H1 (cell line): ENCODE results near the gene PROCR. TPM values are rescaled to one million over a fixed set of nuclear protein-coding genes. Genes with fewer than 3 reads are reported as not detected.
"Not testable (repeated sequence)": the region's sequence is repeated elsewhere in the genome, so short reads cannot be mapped to it uniquely, and the experiment has no call there.

Source experiments
- CTCF ChIA-PET: fragments of 300-600 bp; sonication (Branson Sonifier 250); formaldehyde crosslinking; loops from one replicate; lab custom pipeline; 2021; ENCODE audit not compliant: partially characterized antibody; lab: Charles Lee
- POLR2A ChIA-PET: fragments of 300-600 bp; sonication (Branson Sonifier 250); formaldehyde crosslinking; loops from one replicate; lab custom pipeline; 2021; ENCODE audit warnings: inconsistent platforms; ENCODE audit not compliant: partially characterized antibody; lab: Charles Lee
- DNase-seq, 2 experiments: peaks; one replicate each; pipeline versions ENCODE4 v3.0.0 to v3.0.0-alpha.2; 2010 to 2022; ENCODE audit warnings: low spot score in 2 of 2, low read depth in 1 of 2, mixed read lengths in 1 of 2
- FAIRE-seq: peaks from 2 replicates; lab custom pipeline; 2011; peaks lifted over from hg19 to GRCh38; lab: Jason Lieb, UNC
- H2AFZ ChIP-seq: 2 replicates; pipeline ENCODE4 v1.8.1; 2012; ENCODE audit warnings: low read length, inconsistent platforms
- H2AK5ac ChIP-seq: 2 replicates; pipeline ENCODE4 v1.6.1; 2013; ENCODE audit warnings: low read depth, low read length
- H2BK120ac ChIP-seq: replicated peaks from 2 replicates; pipeline ENCODE3; 2013; ENCODE audit warnings: low read depth, low read length, inconsistent platforms
- H2BK12ac ChIP-seq: 2 replicates; pipeline ENCODE4 v1.6.1; 2013; ENCODE audit warnings: low read depth, low read length
- H2BK15ac ChIP-seq: 2 replicates; pipeline ENCODE4 v1.6.1; 2013; ENCODE audit warnings: low read length
- H2BK20ac ChIP-seq: 2 replicates; pipeline ENCODE4 v1.6.1; 2013; ENCODE audit warnings: low read length
- H2BK5ac ChIP-seq: 2 replicates; pipeline ENCODE4 v1.6.1; 2013; ENCODE audit warnings: low read depth, low read length
- H3K14ac ChIP-seq: 2 replicates; pipeline ENCODE4 v1.6.1; 2013; ENCODE audit warnings: inconsistent platforms; ENCODE audit not compliant: insufficient read length
- H3K18ac ChIP-seq: 2 replicates; pipeline ENCODE4 v1.6.1; 2013; ENCODE audit warnings: low read length; ENCODE audit errors: extremely low read depth
- H3K23ac ChIP-seq: 2 replicates; pipeline ENCODE4 v1.6.1; 2013; ENCODE audit warnings: inconsistent platforms; ENCODE audit not compliant: insufficient read length
- H3K23me2 ChIP-seq: 2 replicates; pipeline ENCODE4 v1.6.1; 2013; ENCODE audit warnings: low read depth, low read length
- H3K27ac ChIP-seq: 2 replicates; pipeline ENCODE4 v1.6.1; 2011; ENCODE audit warnings: low read depth, low read length, inconsistent platforms
- H3K27me3 ChIP-seq, 4 experiments: replicated peaks in 1 of 4; 1 replicate in 1 of 4; 2 replicates in 3 of 4; pipeline versions ENCODE4 v1.6.1 to v1.8.1; 2011 to 2013; ENCODE audit warnings: low read length in 3 of 4, mild to moderate bottlenecking in 3 of 4, inconsistent platforms in 2 of 4, mixed read lengths in 2 of 4, moderate library complexity in 1 of 4; ENCODE audit not compliant: control insufficient read depth in 3 of 4, insufficient read depth in 3 of 4; ENCODE audit errors: extremely low read depth in 1 of 4
- H3K36me3 ChIP-seq, 4 experiments: 2 replicates each; pipeline versions ENCODE4 v1.6.1 to v1.8.1; 2011 to 2013; ENCODE audit warnings: mild to moderate bottlenecking in 4 of 4, low read length in 3 of 4, moderate library complexity in 2 of 4, control low read depth in 1 of 4, inconsistent platforms in 1 of 4; ENCODE audit not compliant: insufficient read depth in 4 of 4, control insufficient read depth in 2 of 4
- H3K4ac ChIP-seq: replicated peaks from 2 replicates; pipeline ENCODE3; 2013; ENCODE audit warnings: low read length, low read depth, mixed read lengths, inconsistent platforms; ENCODE audit not compliant: insufficient read length
- H3K4me1 ChIP-seq, 4 experiments: replicated peaks in 1 of 4; 1 replicate in 1 of 4; 2 replicates in 3 of 4; pipeline versions ENCODE4 v1.6.1 to v1.8.1; 2011 to 2013; ENCODE audit warnings: low read length in 3 of 4, inconsistent platforms in 2 of 4, mixed read lengths in 1 of 4; ENCODE audit not compliant: insufficient read depth in 4 of 4, control insufficient read depth in 3 of 4
- H3K4me2 ChIP-seq, 2 experiments: 2 replicates each; pipeline versions ENCODE4 v1.6.1 to v1.8.1; 2011 to 2013; ENCODE audit warnings: low read depth in 2 of 2, low read length in 2 of 2, control low read depth in 1 of 2, inconsistent platforms in 1 of 2, mild to moderate bottlenecking in 1 of 2; ENCODE audit not compliant: insufficient read depth in 1 of 2
- H3K4me3 ChIP-seq, 4 experiments: fragments of 200-600, 300-600 bp in 1 of 4; sonication (generic), shearing (Covaris generic), sonication (Bioruptor Twin) in 1 of 4; 2 replicates each; pipeline versions ENCODE4 v1.5.1 to v1.8.1; 2011 to 2016; ENCODE audit warnings: low read length in 4 of 4, low read depth in 3 of 4, control low read depth in 2 of 4, inconsistent platforms in 2 of 4, mild to moderate bottlenecking in 2 of 4, mixed read lengths in 1 of 4, moderate library complexity in 1 of 4; ENCODE audit not compliant: insufficient read depth in 2 of 4; ENCODE audit errors: extremely low read depth in 1 of 4
- H3K56ac ChIP-seq: replicated peaks from 2 replicates; pipeline ENCODE3; 2013; ENCODE audit warnings: low read depth, mild to moderate bottlenecking, mixed read lengths, low read length, inconsistent platforms; ENCODE audit not compliant: insufficient read length
- H3K79me1 ChIP-seq: 2 replicates; pipeline ENCODE4 v1.6.1; 2013; ENCODE audit warnings: low read depth, low read length, control low read depth
- H3K79me2 ChIP-seq, 2 experiments: 2 replicates each; pipeline versions ENCODE4 v1.6.1 to v1.8.1; 2012 to 2013; ENCODE audit warnings: low read length in 2 of 2, mild to moderate bottlenecking in 2 of 2, inconsistent platforms in 1 of 2; ENCODE audit not compliant: insufficient read depth in 2 of 2, control insufficient read depth in 1 of 2
- H3K9ac ChIP-seq, 4 experiments: replicated peaks in 1 of 4; 1 replicate in 1 of 4; 2 replicates in 3 of 4; pipeline versions ENCODE4 v1.6.1 to v1.8.1; 2011 to 2013; ENCODE audit warnings: low read depth in 3 of 4, low read length in 3 of 4, control low read depth in 2 of 4, mild to moderate bottlenecking in 2 of 4, moderate library complexity in 2 of 4, inconsistent platforms in 1 of 4; ENCODE audit errors: extremely low read depth in 1 of 4
- H3K9me3 ChIP-seq, 2 experiments: 2 replicates each; pipeline versions ENCODE4 v1.6.1 to v1.8.1; 2012 to 2013; ENCODE audit warnings: mild to moderate bottlenecking in 2 of 2, moderate library complexity in 2 of 2, control low read depth in 1 of 2, inconsistent platforms in 1 of 2, low read depth in 1 of 2, low read length in 1 of 2, mixed read lengths in 1 of 2; ENCODE audit not compliant: insufficient read depth in 2 of 2
- H4K20me1 ChIP-seq, 2 experiments: replicated peaks in 1 of 2; 2 replicates each; pipeline versions ENCODE3 to v1.8.1; 2011 to 2013; ENCODE audit warnings: inconsistent platforms in 2 of 2, low read length in 2 of 2, mild to moderate bottlenecking in 1 of 2; ENCODE audit not compliant: insufficient read depth in 2 of 2, control insufficient read depth in 1 of 2
- H4K5ac ChIP-seq: 2 replicates; pipeline ENCODE4 v1.6.1; 2013; ENCODE audit warnings: low read length, low read depth, mixed read lengths, inconsistent platforms; ENCODE audit not compliant: insufficient read length
- H4K8ac ChIP-seq: 2 replicates; pipeline ENCODE4 v1.8.0; 2013; ENCODE audit warnings: mild to moderate bottlenecking, moderate library complexity, low read length, inconsistent platforms; ENCODE audit not compliant: insufficient read depth; ENCODE audit errors: extremely low read depth
- H4K91ac ChIP-seq: replicated peaks from 2 replicates; pipeline ENCODE3; 2013; ENCODE audit warnings: low read length, mixed read lengths, inconsistent platforms; ENCODE audit not compliant: insufficient read length
- BCL11A ChIP-seq, 2 experiments: IDR thresholded peaks; one replicate each; pipeline ENCODE4 v1.6.1; 2011; ENCODE audit warnings: low read depth in 2 of 2, low read length in 2 of 2, mild to moderate bottlenecking in 2 of 2
- CEBPB ChIP-seq: IDR thresholded peaks from 2 replicates; pipeline ENCODE4 v1.6.1; 2012; ENCODE audit warnings: low read depth, low read length
- CREB1 ChIP-seq: IDR thresholded peaks from 2 replicates; pipeline ENCODE4 v1.6.1; 2012; ENCODE audit warnings: inconsistent platforms
- EP300 ChIP-seq, 2 experiments: IDR thresholded peaks; 1 replicate in 1 of 2; 2 replicates in 1 of 2; pipeline ENCODE4 v1.6.1; 2011 to 2012; ENCODE audit warnings: low read depth in 2 of 2, low read length in 2 of 2, mild to moderate bottlenecking in 2 of 2, borderline replicate concordance in 1 of 2, inconsistent platforms in 1 of 2, moderate library complexity in 1 of 2
- NANOG ChIP-seq: IDR thresholded peaks from 2 replicates; pipeline ENCODE4 v1.6.1; 2011; ENCODE audit warnings: low read length, low read depth, mild to moderate bottlenecking, inconsistent platforms; ENCODE audit not compliant: insufficient read depth, poor library complexity, severe bottlenecking
- POU5F1 ChIP-seq: IDR thresholded peaks from 2 replicates; pipeline ENCODE4 v1.6.1; 2011; ENCODE audit warnings: low read depth, mild to moderate bottlenecking, low read length, moderate library complexity
- RXRA ChIP-seq: IDR thresholded peaks from 2 replicates; pipeline ENCODE4 v1.6.1; 2011; ENCODE audit warnings: low read depth, mild to moderate bottlenecking, low read length, moderate library complexity; ENCODE audit not compliant: insufficient read depth
- SP1 ChIP-seq: IDR thresholded peaks from 2 replicates; pipeline ENCODE4 v1.6.1; 2011; ENCODE audit warnings: low read depth, low read length
- TCF12 ChIP-seq: IDR thresholded peaks from 2 replicates; pipeline ENCODE4 v1.6.1; 2011; ENCODE audit warnings: low read depth, mild to moderate bottlenecking, low read length
- TEAD4 ChIP-seq: IDR thresholded peaks from 2 replicates; pipeline ENCODE4 v1.6.1; 2012; ENCODE audit warnings: low read depth, low read length, inconsistent platforms, mixed read lengths
- WGBS, 2 experiments: shearing (Covaris generic) in 1 of 2; methylation state at CpG; one replicate each; pipeline versions ENCODE4 v1.1.6 to v1.1.7; 2013 to 2015; ENCODE audit warnings: low lambda C conversion rate in 2 of 2, mixed read lengths in 2 of 2, inconsistent platforms in 1 of 2, low coverage in 1 of 2, missing lambda C conversion rate in 1 of 2; ENCODE audit not compliant: insufficient replicate concordance in 2 of 2, insufficient coverage in 1 of 2, insufficient read length in 1 of 2; ENCODE audit errors: extremely low coverage in 1 of 2, missing lambda C conversion rate in 1 of 2; 5-methylcytosine and 5-hydroxymethylcytosine counted together
- polyA plus RNA-seq, 7 experiments: library from polyadenylated mRNA; depleted of rRNA in 3 of 7; stranded (reverse) in 5 of 7; unstranded in 2 of 7; fragments of >200 nt in 5 of 7; fragments of 200-250 nt in 2 of 7; gene quantifications; 1 replicate in 5 of 7; 2 replicates in 1 of 7; 4 replicates in 1 of 7; pipeline versions ENCODE4 v1.2.1 to v1.2.3, GENCODE V29; 2011 to 2013; ENCODE audit warnings: missing spikeins in 2 of 7, mixed read lengths in 2 of 7
- total RNA-seq: library from RNA; stranded (reverse); fragmentation: NEBNext Ultra II Directional; extraction: Animal tissue kit (Norgen Biotek cat#: 25700); gene quantifications from 2 replicates; pipeline ENCODE4 v1.2.1, GENCODE V29; 2021

PROCR gene
- total and polyA plus RNA-seq, 2 of the 8 experiments (the other 6 are each of a cell fraction or from before 2014, with no cell fraction given), result 21.3 to 42.9 TPM

- H4K8ac ChIP-seq, H3K79me2 ChIP-seq, H4K5ac ChIP-seq, H2BK120ac ChIP-seq, H3K4ac ChIP-seq, H3K14ac ChIP-seq, H3K4me1 ChIP-seq, H4K20me1 ChIP-seq, DNase-seq, H3K79me1 ChIP-seq, H3K18ac ChIP-seq, H4K91ac ChIP-seq, H2BK5ac ChIP-seq, FAIRE-seq, H2BK20ac ChIP-seq, H2BK12ac ChIP-seq, H3K23me2 ChIP-seq, H3K9me3 ChIP-seq, H3K36me3 ChIP-seq, POLR2A ChIA-PET, H3K4me3 ChIP-seq, H3K4me2 ChIP-seq, H3K27me3 ChIP-seq, H2AFZ ChIP-seq, H2AK5ac ChIP-seq, H3K56ac ChIP-seq, H3K23ac ChIP-seq, H3K9ac ChIP-seq, H3K27ac ChIP-seq, H2BK15ac ChIP-seq: not testable (repeated sequence)
- CTCF ChIA-PET, result interaction anchor here (0.9 to 1.3 kb wide), 2 partner anchors 75 to 410 kb away, joined by 3 read pairs; no protein-coding TSS in a partner anchor
- 68% methylated on average over 8 of the region's 8 CpGs; no CpG with 5 or more reads in 1 of the 2 experiments for WGBS, 2 experiments
- peak; percentile 81; the same call in 1 of the 2 replicates for TF ChIP-seq POU5F1
- peak; percentile 43 to 95; a peak in 1 of 3 replicates for TF ChIP-seq EP300 (IDR thresholded peaks at IDR 0.05; ENCODE audit: borderline replicate concordance in 1 of 2, low read depth in 2 of 2, low read length in 2 of 2)
- TF ChIP-seq TCF12, result peak; percentile 71; the same call in 1 of the 2 replicates
- TF ChIP-seq TEAD4, result peak; percentile 77
- peak; percentile 89 for TF ChIP-seq SP1
- peak; percentile 11; the same call in 1 of the 2 replicates for TF ChIP-seq CREB1
- TF ChIP-seq BCL11A (IDR thresholded peaks at IDR 0.05; ENCODE audit: low read depth in 2 of 2, low read length in 2 of 2), result peak in 1 of 2 experiments; percentile 70
- 0 out of 2 replicates have a peak, but pooled peaks have one; percentile 59 for TF ChIP-seq RXRA
- TF ChIP-seq CEBPB, result 0 out of 2 replicates have a peak, but pooled peaks have one; percentile 4
- peak; percentile 35 for TF ChIP-seq NANOG
These were observed 17.4 kb downstream of the PROCR start for GRCh38 chr20:35189223-35189622.
